Iris pigment epithelial cell (primary cell): ENCODE measurements around the gene C10orf90.

Source experiments
- DNase-seq: peaks from one replicate; pipeline ENCODE4 v3.0.0-alpha.2; 2011; ENCODE audit warnings: low read depth

The C10orf90 gene

DNA sequence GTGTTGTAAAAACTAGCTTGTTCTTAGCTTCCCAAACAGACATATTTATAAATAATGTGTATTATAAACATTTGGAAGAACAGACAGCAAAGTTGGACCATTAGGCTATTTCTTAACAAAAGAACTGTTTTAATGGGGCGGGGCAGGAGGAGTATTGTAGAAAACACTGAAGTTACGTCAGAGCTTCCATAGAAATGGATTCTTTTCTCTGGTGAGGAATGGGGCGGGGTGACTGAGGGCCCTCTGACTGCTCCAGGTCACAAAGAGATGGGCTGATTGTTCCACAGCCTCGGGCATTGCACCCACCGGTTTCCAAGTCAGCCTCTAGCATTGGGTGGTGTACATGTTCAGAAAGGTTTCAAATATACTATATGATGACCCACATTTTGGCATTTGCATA, 245.5 kb downstream of the C10orf90 start:
- no peak for DNase-seq

DNA sequence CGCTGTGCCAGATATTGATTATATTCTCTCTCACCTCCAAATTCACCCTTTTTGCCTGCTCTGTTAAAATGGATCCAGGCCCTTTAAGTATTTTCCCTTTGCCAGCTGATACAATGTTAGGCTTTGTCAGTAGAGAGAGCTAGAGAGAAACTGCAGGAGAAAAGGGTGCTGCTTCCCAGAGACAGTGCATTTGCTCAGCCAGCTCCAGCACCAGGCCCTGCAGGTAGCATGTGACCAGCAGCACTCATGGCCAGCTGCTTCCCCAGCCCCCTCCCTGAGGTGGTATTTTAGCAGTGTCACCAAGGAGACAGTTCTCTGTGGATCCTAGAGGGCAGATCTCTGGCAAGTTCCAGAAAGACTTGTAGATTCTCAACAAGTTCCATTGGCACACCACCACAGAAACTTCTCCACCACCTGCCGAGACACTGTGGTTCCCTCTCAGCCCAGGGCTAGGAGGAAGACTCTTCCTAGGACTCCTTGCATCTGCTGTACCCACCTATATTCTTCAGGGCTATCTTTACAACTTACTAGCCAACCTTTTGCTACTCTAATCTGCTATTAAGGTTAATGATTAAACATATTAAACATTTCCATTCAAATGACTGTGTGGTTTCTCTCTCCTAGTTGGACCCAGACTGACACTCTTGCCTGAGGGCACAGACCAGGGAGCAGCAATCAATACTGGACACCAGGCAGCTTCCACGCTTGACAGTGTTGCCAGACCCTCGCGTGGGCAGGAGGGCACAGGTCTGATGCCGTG, 246.6 kb downstream of the C10orf90 start:
- DNase-seq: no peak

DNA sequence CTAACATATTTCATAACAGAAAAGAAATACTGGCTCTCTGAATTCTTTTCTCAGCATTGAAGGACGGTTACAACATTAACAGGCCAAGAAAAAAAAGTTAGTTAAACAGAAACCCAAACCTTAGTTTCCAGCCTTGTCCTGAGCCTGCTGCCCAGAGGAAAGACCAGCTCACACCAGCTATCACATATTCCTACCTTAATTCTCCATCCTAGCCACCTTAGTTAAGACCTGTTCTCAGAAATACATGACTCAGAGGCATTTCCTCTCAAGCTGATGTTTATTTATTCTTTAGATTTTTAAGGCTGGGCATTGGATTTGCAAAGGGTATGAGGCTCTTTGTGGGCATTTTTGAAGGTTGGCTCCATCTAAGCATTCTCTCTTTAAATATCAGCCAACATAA, 247.9 kb downstream of the C10orf90 start:
- peak; percentile 20 for DNase-seq

DNA sequence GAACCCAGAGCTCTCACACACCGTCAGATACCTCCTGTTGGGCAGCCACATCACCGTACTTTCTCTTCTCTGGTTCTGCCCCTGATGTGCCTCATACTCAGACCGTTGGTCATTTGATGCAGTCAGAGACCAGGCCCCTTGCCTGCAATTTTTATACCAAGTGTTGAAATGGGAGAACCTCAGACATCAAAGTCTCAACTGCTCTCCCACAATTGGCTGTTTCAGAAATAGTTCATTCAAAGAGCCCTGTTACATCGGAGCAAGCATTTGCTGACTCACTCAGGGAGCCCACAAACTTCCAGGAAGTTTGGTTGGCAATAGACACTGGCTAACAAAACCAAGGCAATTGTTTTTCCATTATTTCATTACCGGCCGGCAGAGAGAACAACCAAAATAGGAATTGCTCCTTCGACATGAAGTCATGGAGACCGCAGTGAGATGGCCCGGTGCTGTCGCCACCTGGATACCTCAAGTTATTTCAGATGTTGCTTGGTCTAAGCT, 248.7 kb downstream of the C10orf90 start:
- peak; percentile 91 for DNase-seq

DNA sequence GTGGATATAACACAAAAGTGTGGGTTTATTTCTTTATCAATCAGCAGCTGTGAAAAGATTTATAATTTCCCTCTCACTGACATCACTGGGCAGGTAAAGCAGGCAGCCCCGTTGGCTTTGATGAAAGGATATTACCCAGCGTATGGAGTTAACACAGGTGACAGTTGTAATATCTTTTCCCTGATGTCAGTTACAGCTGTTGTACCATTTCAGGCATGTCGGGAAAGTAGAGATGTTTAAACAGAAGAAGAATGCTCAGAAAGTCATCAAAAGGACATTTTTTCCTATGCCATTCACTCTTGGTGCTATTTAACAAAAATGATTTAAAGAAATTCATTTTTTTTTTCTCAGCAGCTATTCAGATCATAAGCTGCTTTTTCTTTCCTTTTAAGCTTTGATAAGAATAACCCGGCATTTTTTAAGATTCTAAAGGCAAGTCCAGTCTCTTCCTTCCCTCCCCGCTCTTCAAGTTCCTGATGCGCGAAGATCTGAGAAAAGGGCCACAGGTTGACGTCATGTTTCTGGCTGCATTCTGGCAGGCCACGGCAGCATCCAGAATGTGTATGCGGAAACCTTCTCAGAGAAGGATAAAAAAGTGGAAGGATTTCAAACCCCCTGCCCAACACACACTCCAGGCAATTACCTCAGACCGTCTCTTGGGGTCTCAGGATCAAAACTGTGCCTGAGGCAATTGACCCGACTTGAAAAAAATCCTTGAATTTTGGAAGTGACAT, 249.8 kb downstream of the C10orf90 start:
- peak; percentile 29 for DNase-seq

DNA sequence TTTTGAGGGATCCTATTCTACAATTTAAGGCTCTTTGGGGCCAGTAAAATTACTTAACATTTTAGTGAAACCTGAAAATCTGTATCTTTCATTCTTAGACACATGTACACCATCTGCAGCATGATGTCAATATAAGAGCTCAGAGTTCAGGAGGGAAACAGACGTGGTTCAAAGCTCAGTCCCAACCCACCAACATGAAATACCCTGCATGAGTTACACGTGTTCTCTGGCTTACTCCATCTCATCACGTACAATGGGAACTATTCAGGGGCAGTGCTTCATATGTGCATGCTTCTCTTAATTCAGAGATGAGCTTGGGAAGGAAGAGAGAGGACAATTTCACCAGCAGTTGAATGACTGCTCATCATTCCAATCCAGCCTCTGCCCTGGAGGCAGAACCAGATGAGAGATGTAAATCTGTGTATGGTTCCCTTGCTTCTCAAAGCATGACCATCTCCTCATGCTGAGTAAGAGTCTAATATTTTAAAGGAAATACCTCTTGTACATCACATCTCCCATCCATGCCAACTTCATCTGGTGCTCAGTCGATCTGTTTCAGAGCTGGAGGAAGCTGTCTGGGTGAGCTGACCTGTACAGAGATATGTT, 253.2 kb downstream of the C10orf90 start:
- no peak for DNase-seq

DNA sequence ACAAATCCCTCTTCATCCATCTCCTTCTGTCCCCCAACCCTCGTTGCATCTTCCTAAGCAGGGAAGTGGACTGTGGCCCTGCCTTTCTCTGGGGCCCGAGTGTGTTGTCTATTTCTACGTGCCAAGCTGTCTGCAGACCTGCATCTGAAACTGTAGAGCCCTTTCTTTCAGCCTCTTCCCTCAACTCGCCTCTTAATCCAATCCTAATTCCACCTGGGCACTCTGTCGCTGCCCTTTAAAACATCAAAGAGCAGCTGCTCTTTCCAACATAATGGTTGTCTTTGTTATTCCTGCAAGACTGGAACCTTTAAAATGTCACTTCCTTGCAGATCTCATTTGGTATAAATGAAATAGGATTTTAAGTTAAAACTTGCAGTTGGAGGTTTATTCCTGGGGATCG, 260.7 kb downstream of the C10orf90 start:
- no peak for DNase-seq

DNA sequence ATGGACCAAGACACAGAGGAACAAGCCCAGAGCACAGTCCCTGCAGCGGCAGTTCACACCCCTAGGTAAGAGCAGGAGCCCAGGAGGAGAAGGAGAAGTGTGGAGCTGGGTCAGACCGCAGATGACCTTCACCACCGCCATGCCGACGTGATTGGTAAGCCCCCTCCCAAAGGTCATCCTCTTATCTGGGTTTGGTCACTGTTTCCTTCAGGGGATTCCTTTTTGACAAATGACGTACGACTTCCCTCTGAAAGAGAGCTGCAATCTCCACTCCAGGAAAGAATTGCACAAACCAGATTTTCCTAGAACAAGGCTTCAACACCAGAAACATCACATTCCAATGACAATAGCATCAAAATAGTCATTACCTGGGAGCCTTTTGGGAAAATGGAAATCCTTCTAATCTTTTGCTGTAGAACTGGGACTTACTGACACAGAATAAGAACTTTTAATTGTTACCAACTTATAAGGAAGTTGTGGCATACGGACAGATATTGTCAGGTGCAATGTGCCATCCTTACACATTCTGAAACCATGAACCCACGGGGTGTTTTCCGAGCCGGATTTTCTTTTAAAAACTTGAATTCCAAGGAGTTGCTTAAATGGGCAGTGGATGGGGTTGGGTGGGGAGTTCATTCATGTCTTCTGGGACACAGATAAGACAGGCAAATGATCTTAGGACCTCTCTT, 261.4 kb downstream of the C10orf90 start:
- DNase-seq: no peak

DNA sequence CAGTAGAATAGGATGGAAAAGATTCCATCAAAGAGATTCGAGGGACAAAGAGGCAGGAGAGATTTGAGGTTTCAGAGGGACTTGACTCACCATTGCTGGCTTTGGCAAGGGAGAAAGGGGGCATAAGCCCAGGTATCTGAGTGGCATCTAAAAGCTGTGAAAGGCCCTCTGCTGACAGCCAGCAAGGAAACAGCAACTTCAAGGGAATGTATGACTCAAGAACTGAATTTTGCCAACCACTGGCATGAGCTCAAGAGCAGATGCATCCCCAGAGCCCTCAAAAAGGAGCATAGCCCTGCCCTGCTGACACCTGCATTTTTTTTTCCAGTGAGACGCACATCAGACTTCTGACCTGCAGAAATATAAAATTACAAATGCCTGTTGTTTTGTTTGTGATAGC, 262.7 kb downstream of the C10orf90 start:
- no peak for DNase-seq

DNA sequence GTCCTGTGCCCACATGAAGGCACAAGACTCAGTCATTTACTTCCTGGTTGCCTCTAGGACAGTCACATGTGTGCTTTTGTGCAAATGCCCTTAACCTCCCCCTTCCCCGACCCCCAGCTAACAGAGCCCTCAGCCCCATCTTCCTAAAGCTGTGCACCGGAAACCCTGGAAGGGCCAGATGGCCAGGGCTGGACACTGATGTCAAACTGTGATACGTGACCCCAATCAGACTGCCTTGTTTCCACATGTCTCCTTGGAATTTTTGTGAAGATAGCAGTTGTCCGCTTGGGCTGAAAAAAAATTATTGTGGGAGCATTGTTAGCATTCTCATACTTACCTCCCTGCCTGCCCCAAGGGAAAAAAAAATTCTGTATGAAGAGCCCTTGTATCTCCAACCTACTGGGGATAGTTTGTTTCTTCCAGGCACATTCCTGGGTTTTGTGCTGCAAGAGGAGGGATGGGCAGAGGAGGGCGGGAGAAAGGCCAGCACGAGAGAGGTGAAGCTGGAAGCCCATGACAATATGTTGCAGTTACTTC, 265.2 kb downstream of the C10orf90 start:
- DNase-seq: no peak

DNA sequence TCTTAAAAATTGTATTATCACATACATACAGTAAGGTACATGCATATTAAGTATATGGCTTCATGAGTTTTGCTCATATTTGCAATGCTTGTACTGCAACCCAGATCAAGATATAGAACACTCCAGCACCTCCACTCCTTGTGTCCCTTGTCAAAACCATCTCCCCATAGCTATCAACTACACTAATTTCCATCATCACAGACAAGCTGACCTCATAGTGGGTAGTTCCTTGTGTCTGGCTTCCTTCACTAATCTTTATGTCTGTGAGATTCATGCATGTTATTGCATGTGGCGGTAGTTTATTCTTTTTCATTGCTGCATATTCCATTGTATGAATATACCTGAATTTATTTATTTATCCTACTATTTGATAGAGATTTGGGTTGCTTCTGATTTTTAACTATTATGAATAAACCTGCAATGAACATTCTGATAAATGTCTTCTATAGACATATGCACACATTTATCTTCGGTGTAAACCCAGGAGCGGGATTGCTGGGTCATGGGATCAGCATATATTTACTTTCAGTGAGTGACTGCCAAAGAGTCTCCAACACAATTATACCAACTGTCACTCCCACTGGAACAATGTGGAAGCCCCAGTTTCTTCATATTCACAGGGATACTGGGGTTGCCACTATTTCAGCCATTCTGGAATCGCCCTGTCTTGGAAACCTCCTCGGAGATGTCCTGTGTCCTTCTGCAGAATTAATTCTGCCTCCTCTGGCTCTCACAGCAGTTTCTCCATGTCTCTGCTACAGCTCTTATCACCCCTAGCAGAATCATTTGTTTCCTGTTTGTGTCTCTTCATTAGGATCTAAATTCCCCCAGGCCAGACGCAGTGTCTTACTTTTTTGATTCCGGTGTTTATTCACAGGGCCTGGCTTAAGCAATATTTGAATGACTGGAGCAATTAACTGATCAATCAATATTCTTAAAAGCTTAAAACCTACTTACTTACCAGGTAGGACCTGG, 267.5 kb downstream of the C10orf90 start:
- no peak for DNase-seq

DNA sequence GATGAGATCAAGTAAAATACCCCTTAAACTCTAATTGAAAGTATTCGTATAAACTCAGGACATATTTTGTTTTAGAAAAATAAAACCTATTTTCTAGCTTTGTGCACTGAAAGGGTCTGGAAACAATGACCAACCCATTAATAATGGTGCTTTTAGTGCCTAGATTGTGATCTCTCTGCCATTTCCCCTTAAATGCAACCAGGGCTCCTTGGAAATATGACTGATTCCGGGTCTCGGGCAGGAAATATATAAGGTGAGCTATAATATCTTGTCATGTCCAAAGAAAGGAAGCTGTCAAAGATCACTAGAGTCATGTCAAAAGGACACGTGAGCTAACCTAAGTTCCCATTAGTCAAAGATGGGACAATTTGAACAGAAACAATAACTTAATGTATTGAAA, 269.9 kb downstream of the C10orf90 start:
- no peak for DNase-seq

DNA sequence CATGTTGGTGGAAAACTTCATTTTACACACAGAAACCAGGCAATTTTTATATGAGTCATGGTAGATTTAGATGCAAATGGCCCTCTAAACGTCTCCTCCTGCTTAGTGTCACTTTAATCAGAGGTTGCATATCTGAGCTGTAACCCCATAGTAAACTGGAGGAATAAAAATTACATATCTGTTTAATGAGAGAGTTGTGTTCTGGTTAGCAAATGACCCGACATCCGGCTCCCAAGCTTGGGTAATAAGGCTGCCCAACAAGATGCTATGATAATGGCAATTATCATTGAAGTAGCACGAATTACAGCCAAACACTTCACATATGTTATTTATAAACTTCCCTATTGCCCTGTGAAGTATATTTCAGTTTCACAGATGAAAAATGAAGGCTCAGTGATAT, 271.6 kb downstream of the C10orf90 start:
- DNase-seq: no peak

DNA sequence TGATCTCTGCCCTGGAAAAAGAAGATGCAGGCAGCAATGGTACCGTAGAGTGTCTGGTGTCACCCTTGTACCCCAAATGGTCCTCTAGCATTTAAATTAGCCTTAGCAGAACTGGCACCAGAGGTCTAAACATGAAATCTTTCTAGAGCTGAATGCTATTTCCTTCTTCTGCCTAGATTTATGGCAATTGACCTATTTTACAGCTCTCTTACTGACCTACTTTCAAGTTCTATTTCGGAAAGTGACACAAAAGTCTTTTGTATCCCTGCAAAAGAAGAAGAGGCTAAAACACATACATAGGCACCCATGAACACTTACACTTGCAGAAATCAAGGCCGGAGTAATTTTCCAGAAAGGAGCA, 272.1 kb downstream of the C10orf90 start:
- DNase-seq: no peak

DNA sequence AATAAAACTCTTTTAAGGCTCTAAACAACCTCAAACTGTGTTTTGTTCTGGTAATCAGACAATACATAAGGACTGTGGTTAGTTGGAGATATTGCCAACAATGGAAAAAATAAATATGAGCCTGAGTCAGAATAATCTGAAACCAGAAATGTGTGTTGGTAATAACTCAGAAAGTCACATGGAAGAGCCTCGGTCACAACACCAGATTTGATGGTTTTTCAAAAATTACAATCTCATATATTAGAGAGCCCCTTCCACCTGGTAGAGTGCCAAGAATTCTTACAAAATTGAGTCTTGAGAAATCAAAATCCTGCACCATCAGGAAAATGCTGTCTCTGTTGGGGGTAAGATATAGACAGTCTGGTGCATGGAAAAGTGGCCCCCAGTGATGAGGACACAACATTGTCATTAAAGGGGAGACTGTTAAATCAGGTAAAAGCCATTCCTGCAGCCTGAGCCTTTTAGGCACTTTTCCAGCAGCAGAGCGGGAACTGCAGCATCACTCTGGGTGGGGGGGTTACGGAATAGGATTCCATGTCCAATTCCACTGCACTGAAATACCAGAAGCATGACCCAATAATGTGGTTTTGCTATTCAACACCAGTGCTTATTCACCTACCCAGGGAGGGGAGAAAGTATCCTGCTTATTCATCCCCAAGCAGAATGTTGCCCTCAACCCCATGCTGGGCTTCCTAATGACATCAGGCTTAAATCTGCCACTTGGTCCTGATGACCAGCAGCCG, 272.7 kb downstream of the C10orf90 start:
- DNase-seq: peak; percentile 96

DNA sequence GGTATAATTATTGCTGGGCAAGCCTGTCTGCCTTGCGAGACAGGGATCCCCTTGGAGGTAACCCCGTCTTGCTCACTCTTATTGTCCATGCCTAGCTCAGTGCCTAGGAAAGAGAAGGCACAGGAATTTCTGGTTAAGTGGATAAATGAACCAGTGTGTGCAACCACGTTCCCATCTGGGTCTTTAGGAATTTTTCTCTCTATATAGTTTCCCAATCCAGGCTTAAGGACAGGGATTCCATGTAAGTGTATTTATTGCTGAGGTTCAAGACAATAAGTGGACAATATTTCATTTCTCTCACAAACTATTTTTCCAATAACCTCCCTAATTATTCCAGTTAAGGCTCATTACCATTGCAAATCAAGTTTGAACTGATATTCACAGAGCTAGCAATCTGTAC, 273.3 kb downstream of the C10orf90 start:
- no peak for DNase-seq

DNA sequence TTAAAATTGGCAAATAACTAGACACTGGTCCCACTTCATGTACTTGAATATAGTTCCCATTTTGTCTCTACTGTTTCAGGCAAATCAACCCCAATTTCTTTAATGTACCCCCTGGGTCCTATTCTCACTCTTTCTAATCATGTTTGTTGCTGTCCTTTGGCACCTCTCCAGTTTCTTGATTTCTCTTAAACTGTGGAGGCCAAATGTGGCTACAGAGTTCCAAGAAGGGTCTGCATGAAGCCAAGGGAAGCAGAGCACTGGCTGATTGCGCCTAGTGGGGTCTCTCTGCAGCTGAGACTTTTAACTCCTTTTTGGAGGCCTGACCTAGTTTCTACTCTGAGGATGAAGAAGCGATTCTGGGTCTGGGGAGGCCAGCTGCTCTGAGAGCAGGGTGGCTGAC, 275.5 kb downstream of the C10orf90 start:
- no peak for DNase-seq

DNA sequence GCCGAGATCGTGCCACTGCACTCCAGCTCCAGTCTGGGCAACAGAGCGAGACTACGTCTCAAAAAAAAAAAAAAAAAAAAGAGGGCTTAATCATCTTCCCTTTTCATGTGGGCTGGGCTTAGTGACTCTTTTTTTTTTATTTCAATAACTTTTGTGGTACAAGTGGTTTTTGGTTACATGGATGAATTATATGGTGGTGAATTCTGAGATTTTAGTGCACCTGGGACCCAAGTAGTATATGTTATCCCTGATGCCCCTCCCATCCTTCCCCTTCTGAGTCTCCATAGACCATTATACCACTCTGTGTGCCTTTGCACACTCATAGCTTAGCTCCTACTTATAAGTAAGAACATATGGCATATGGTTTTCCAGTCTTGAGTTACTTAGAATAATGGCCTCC, 277.4 kb downstream of the C10orf90 start:
- no peak for DNase-seq

DNA sequence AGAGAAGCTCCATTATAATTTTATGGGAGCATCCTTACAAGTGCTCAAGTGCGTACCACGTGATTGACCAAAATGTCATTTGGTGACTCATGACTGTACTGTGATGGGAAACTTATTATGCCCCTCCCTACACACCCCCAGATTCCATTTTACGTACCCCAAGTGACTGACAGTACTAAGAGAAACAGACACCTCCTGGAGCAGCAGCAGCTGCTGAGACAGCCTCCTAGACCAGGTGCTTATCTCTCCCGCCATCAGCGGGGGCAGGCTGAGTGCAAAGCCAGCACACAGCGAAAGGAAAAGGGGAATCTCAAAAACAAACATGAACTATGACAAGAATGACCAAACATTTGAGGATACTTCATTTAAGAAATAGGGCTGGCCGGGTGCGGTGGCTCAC, 278.0 kb downstream of the C10orf90 start:
- DNase-seq: no peak

DNA sequence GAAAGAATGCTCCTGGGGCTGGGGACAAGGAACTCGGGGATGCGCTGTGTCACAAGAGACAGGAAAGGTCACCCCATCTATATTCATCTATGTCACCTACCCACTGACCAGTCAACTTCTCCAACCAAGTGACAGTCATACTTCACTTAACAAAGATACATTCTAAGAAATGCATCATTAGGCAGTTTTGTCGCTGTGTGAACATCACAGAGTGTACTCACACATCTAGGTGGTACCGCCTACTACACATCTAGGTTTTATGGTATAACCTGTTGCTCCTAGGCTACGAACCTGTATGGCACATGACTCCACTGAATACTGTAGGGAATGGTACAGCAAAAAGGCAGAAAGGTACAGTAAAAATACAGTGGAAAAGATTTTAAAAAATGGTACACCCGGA, 278.4 kb downstream of the C10orf90 start:
- DNase-seq: no peak
